ENCODE data around the gene ABHD13. TPM values are rescaled to one million over a fixed set of nuclear protein-coding genes. Genes with fewer than 3 reads are reported as not detected.
"Not testable (repeated sequence)": the region's sequence is repeated elsewhere in the genome, so short reads cannot be mapped to it uniquely, and the experiment has no call there.

ABHD13 gene
- polyA plus RNA-seq, 1 donor from 2014 or later = 10.0 TPM

DNA sequence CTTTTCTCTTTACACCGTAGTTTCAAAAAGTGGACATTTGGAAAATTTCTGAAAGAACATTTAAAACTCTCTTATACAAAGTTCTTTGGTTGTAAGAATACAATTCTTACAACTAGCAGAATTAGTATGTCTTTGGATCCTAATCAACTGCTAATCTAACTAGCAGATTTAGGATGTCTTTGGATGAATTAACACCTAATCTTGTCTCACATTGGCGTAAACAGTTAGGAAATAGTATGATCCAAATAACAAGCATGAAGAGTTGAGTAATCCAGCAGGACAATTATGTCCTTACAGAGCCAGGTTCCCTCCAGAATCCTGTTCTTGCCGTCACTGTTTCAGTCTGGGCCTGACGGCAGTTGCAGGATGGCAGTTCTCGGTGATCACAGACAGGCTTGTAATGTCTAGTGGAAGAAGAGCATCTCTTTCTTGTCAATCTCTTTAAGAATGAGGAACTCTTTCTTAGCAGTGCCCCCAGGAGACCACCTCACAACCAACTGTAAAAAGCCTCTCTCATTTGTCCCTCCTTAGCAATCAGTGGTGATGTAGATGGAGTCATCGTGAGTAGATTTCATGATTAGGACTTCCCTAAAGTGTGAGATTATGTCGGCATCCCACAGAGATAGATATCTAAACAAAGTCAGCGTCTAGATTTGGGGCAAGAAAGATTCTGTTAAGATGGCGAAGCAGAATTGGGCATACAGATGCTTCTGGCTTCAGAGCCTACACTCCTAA, 45.6 kb downstream of the ABHD13 start:
- no peak overlapping the region for H3K27ac Mint-ChIP-seq
- H3K36me3 Mint-ChIP-seq = peaks cover 4% of the 10 kb centered on the region
- no peaks in the 10 kb centered on the region for H3K9me3 Mint-ChIP-seq
- H3K4me3 Mint-ChIP-seq = no peak overlapping the region
- H3K27me3 Mint-ChIP-seq = no peaks in the 10 kb centered on the region
- peaks cover 12 to 20% (median 14%) of the 10 kb centered on the region in 3 donors for H3K4me1 Mint-ChIP-seq

DNA sequence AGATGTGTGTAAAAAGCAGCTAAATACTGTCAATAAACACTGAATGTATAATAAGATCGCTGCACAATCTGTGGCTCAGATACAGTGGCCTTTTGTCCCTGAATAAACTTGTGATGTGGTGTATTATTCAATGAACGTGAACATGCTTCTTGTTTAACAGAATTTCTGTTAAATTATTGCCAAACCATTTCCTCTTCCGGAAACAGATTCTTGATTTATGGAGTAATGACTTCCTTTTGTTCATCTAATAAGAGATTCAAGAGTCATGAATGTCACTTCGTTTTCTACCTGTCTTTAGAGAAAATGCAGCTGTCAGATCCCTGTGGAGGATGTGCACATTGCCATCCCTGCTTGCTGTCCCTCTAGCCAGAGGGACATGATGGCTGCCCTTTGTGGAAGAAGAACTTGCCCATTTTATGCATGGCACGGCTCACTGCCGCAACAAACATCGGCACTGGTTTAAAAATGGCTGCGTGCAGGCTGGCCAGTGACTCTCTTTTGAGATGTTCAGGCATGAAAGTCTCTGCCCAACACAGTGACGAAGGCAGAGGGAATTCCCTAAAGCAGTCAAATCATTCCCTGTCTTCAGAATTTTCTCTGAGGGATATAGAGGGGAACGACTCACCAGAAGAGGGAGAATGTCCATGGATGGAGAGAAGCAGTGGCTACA, 48.3 kb downstream of the ABHD13 start:
- Mint-ChIP-seq H3K4me1 (peaks cover 28 to 36% (median 29%) of the 10 kb centered on the region in 3 donors), H3K9me3 (no peaks in the 10 kb centered on the region), H3K36me3 (no peaks in the 10 kb centered on the region), H3K4me3 (peak overlapping the region in 3 of 4 donors; percentile 49 to 71 (median 64)), H3K27ac (peak overlapping the region; percentile 3 to 62 (median 48)), H3K27me3 (no peaks in the 10 kb centered on the region)

DNA sequence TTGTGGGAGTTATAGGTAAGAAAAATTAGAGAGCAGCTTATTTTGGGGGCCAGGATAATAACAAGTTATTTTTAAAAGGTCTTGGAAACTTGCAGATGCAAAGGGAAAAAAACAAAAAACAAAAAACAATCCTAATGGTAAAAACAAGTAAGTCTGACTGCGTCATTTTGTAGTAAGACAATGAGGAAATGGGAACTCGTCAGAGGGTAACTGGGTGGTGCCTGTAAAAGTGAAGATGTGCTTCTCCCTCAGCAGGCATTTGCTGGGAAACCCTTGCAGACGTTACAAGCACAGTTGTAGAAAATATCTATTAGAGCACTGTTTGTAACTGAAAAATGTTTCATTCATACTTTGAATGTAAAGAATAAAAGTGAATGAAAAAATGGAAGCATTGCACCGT, 49.2 kb downstream of the ABHD13 start:
- peak overlapping the region in 3 of 4 donors; percentile 32 to 75 (median 68) for H3K4me3 Mint-ChIP-seq
- H3K9me3 Mint-ChIP-seq = no peaks in the 10 kb centered on the region
- peaks cover 28 to 36% (median 29%) of the 10 kb centered on the region in 3 donors for H3K4me1 Mint-ChIP-seq
- H3K27me3 Mint-ChIP-seq = no peaks in the 10 kb centered on the region
- H3K36me3 Mint-ChIP-seq = no peaks in the 10 kb centered on the region
- peak overlapping the region in 2 of 3 donors; percentile 12 to 44 for H3K27ac Mint-ChIP-seq

DNA sequence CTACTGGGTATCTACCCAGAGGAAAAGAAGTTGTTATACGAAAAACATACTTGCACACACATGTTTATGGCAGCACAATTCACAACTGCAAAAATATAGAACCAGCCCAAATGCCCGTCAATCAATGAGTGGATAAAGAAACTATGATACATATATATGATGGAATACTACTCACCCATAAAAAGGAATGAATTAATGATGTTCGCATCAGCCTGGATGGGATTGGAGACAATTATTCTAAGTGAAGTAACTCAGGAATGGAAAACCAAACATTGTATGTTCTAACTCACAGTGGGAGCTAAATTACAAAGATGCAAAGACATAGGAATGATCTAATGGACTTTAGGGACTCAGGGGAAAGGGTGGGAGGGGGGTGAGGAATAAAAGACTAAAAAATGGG, 49.7 kb downstream of the ABHD13 start:
- Mint-ChIP-seq H3K27ac (peak overlapping the region in 2 of 3 donors; percentile 44 to 74), H3K4me1 (peaks cover 28 to 36% (median 29%) of the 10 kb centered on the region in 3 donors)
- H3K36me3 Mint-ChIP-seq, H3K4me3 Mint-ChIP-seq, H3K27me3 Mint-ChIP-seq, H3K9me3 Mint-ChIP-seq: not testable (repeated sequence)

- Mint-ChIP-seq H3K9me3 (no peaks in the 10 kb centered on the region), H3K36me3 (no peaks in the 10 kb centered on the region), H3K27ac (peak overlapping the region in 2 of 3 donors; percentile 85 to 87), H3K27me3 (no peaks in the 10 kb centered on the region), H3K4me3 (peak overlapping the region in 3 of 4 donors; percentile 28 to 78 (median 33)), H3K4me1 (peaks cover 28 to 36% (median 29%) of the 10 kb centered on the region in 3 donors)
These were observed 50.4 kb downstream of the ABHD13 start for GRCh38 chr13:108268466-108269112.

- Mint-ChIP-seq H3K9me3 (no peaks in the 10 kb centered on the region), H3K27me3 (no peaks in the 10 kb centered on the region), H3K4me3 (peak within 1 kb of the TSS; percentile 68 to 95 (median 90)), H3K27ac (peak within 1 kb of the TSS; percentile 17 to 91 (median 87)), H3K4me1 (peaks cover 28 to 36% (median 29%) of the 10 kb centered on the region in 3 donors), H3K36me3 (no peaks in the 10 kb centered on the region)
These were observed 51.6 kb downstream of the ABHD13 start, which contains the start of gene TNFSF13B for GRCh38 chr13:108269601-108270328. Gene TNFSF13B (plus strand): TSS chr13:108269718. CDS start chr13:108269896, 178 bp downstream.

DNA sequence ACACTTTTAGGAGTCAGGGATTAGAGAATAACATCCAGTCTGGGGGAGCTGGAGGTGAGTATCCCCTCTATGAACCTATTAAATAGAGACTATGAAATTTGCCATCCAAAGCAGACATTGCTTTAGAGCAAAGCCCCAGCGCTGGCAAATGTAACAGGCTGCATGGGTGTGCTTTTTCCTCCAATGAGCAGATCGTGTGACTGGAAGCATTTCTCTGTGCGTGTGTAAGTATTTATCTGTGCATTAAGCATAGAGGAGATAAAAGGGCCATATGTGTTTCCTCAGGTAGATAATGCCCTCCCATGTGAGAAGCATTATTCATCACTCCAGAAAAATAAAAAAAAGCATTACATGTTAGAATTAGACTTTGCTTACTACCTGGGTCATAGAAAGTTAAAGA, 52.2 kb downstream of the ABHD13 start:
- Mint-ChIP-seq H3K4me1 (peaks cover 28 to 36% (median 29%) of the 10 kb centered on the region in 3 donors), H3K9me3 (no peaks in the 10 kb centered on the region), H3K27me3 (no peaks in the 10 kb centered on the region), H3K36me3 (no peaks in the 10 kb centered on the region), H3K4me3 (peak overlapping the region; percentile 68 to 95 (median 90)), H3K27ac (peak overlapping the region; percentile 3 to 91 (median 87))

GRCh38 chr13:108272333-108272732, 54.1 kb downstream of the ABHD13 start:
- Mint-ChIP-seq H3K36me3 (peaks cover 4% of the 10 kb centered on the region), H3K4me1 (peaks cover 17 to 26% (median 23%) of the 10 kb centered on the region in 3 donors), H3K9me3 (no peaks in the 10 kb centered on the region), H3K27ac (no peak overlapping the region), H3K27me3 (no peaks in the 10 kb centered on the region), H3K4me3 (no peak overlapping the region)

DNA sequence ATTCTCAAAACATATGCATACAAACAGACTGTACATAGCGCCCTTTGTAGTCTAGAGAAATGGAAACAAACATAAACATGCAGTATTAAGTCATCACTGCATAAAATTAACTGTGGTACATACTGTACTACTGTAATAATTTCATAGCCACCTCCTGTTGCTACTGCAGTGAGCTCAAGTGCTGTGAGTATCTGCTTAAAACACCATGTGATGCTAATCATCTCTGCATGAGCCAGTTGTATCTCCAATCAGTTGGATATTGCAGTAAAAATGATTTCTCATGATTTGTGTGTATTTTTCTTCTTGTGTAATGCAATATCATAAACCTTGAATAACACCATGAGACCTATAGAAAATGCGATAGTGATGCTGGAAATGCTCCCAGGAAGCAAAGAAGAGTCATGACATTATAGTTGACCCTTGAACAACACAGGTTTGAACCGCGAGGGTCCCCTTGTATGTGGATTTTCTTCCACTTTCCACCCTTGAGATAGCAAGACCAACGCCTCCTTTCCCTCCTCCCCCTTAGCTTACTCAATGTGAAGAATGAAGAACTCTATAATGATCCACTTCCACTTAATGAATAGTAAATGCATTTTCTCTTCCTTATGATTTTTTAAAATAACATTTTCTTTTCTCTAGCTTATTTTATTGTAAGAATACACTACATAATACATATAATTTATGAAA, 55.4 kb downstream of the ABHD13 start:
- peaks cover 15 to 18% (median 18%) of the 10 kb centered on the region in 3 donors for H3K4me1 Mint-ChIP-seq
- no peaks in the 10 kb centered on the region for H3K9me3 Mint-ChIP-seq
- H3K4me3 Mint-ChIP-seq = no peak overlapping the region
- H3K27ac Mint-ChIP-seq = no peak overlapping the region
- H3K27me3 Mint-ChIP-seq = no peaks in the 10 kb centered on the region
- H3K36me3 Mint-ChIP-seq = peaks cover 4% of the 10 kb centered on the region

GRCh38 chr13:108274718-108275117, 56.5 kb downstream of the ABHD13 start:
- H3K9me3 Mint-ChIP-seq = no peaks in the 10 kb centered on the region
- H3K4me1 Mint-ChIP-seq = peaks cover 10% of the 10 kb centered on the region in 3 donors
- H3K27me3 Mint-ChIP-seq = no peaks in the 10 kb centered on the region
- H3K4me3 Mint-ChIP-seq = no peak overlapping the region
- H3K36me3 Mint-ChIP-seq = peaks cover 4% of the 10 kb centered on the region
- no peak overlapping the region for H3K27ac Mint-ChIP-seq

- Mint-ChIP-seq H3K36me3 (peaks cover 4% of the 10 kb centered on the region), H3K4me3 (no peak overlapping the region), H3K27me3 (no peaks in the 10 kb centered on the region), H3K4me1 (no peaks in the 10 kb centered on the region), H3K9me3 (no peaks in the 10 kb centered on the region), H3K27ac (no peak overlapping the region)
These were observed 57.9 kb downstream of the ABHD13 start for GRCh38 chr13:108276060-108276459.

GRCh38 chr13:108278466-108278865, 60.3 kb downstream of the ABHD13 start:
- peaks cover 4% of the 10 kb centered on the region for H3K36me3 Mint-ChIP-seq
- H3K27ac Mint-ChIP-seq = no peak overlapping the region
- no peak overlapping the region for H3K4me3 Mint-ChIP-seq
- H3K27me3 Mint-ChIP-seq = no peaks in the 10 kb centered on the region
- no peaks in the 10 kb centered on the region for H3K9me3 Mint-ChIP-seq
- H3K4me1 Mint-ChIP-seq = peaks cover 0 to 1% (median 0%) of the 10 kb centered on the region in 3 donors

DNA sequence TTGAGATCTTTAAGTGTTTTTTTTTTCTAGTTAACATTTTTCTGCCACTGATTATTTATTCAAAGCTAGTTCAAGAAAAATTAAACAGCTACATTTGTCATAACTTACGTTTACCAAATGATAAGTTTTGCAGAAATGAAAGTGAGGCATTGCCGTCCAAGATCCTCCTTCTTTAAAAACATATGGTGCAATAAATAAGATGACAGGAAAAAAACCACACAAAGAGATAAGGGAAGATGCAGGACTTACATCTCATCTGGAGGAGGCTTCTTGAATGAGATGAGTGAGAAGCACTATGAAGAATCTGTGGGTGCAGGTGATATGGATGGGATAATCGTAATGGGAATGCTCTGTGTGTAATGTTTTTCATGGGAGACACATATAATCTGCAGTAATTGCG, 63.7 kb downstream of the ABHD13 start:
- H3K36me3 Mint-ChIP-seq = no peaks in the 10 kb centered on the region
- H3K27me3 Mint-ChIP-seq = no peaks in the 10 kb centered on the region
- peaks cover 0 to 1% (median 0%) of the 10 kb centered on the region in 3 donors for H3K4me1 Mint-ChIP-seq
- no peak overlapping the region for H3K4me3 Mint-ChIP-seq
- no peak overlapping the region for H3K27ac Mint-ChIP-seq
- H3K9me3 Mint-ChIP-seq = no peaks in the 10 kb centered on the region

DNA sequence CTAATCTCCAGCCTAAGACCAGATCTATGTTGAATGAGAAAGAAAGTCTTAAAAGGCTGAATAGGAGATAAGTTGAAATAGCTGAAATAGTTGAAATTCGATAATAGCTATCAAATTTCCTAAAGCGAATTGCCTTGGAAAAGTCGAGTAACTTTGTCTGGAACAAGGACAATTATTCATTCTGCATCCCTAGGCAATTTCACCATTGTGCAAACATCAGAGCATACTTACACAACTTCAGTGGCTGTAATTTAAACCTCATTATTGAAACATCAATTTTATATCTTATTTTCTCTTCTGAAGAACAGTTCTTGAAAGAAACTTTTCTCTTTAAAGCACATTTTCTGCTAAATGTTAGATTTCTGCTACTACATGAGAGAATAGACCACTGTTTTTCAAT, 64.9 kb downstream of the ABHD13 start:
- no peaks in the 10 kb centered on the region for H3K27me3 Mint-ChIP-seq
- H3K27ac Mint-ChIP-seq = no peak overlapping the region
- no peak overlapping the region for H3K4me3 Mint-ChIP-seq
- H3K36me3 Mint-ChIP-seq = no peaks in the 10 kb centered on the region
- no peaks in the 10 kb centered on the region for H3K9me3 Mint-ChIP-seq
- H3K4me1 Mint-ChIP-seq = peaks cover 0 to 1% (median 0%) of the 10 kb centered on the region in 3 donors

All from IgD-negative memory B cell (primary cell).